Amygdala (tissue), 56 donors: Measurements from ENCODE around the gene CA10.

Source experiments
- DNase-seq, 56 donors: peaks; one replicate each; lab custom pipeline; 2025; lab: John Stamatoyannopoulos, UW

Gene CA10

GRCh38 chr17:51828901-51829300 is 329.6 kb downstream of the CA10 start:
- no peak for DNase-seq

- no peak for DNase-seq
Observed at GRCh38 chr17:51827140-51827539, 331.4 kb downstream of the CA10 start.

- no peak for DNase-seq
Observed at GRCh38 chr17:51820766-51821165, 337.7 kb downstream of the CA10 start.

- DNase-seq: no peak
Observed at GRCh38 chr17:51820252-51820651, 338.3 kb downstream of the CA10 start.

GRCh38 chr17:51819341-51820219 is 338.9 kb downstream of the CA10 start:
- DNase-seq: no peak

- no peak for DNase-seq
Observed at GRCh38 chr17:51818777-51819176, 339.7 kb downstream of the CA10 start.

- DNase-seq: no peak
Observed at GRCh38 chr17:51817955-51818354, 340.6 kb downstream of the CA10 start.

GRCh38 chr17:51817117-51817516 is 341.4 kb downstream of the CA10 start:
- no peak for DNase-seq

- DNase-seq: no peak
Observed at GRCh38 chr17:51815097-51815496, 343.4 kb downstream of the CA10 start.

GRCh38 chr17:51814521-51814920 is 344.0 kb downstream of the CA10 start:
- DNase-seq: no peak

GRCh38 chr17:51813784-51814174 is 344.7 kb downstream of the CA10 start:
- no peak for DNase-seq

GRCh38 chr17:51813140-51813783 is 345.3 kb downstream of the CA10 start:
- DNase-seq: no peak

- DNase-seq: no peak
Observed at GRCh38 chr17:51807460-51807859, 351.1 kb downstream of the CA10 start.

GRCh38 chr17:51805765-51806164 is 352.7 kb downstream of the CA10 start:
- no peak for DNase-seq

GRCh38 chr17:51805185-51805584 is 353.3 kb downstream of the CA10 start:
- DNase-seq: no peak

GRCh38 chr17:51803161-51803560 is 355.4 kb downstream of the CA10 start:
- DNase-seq: no peak

GRCh38 chr17:51802544-51802943 is 356.0 kb downstream of the CA10 start:
- no peak for DNase-seq

- DNase-seq: no peak
Observed at GRCh38 chr17:51801626-51802025, 356.9 kb downstream of the CA10 start.

GRCh38 chr17:51799981-51800380 is 358.5 kb downstream of the CA10 start:
- no peak for DNase-seq

- no peak for DNase-seq
Observed at GRCh38 chr17:51799240-51799639, 359.3 kb downstream of the CA10 start.

- no peak for DNase-seq
Observed at GRCh38 chr17:51797150-51797549, 361.4 kb downstream of the CA10 start.

GRCh38 chr17:51796026-51796425 is 362.5 kb downstream of the CA10 start:
- DNase-seq: no peak
